Activated CD4-positive, alpha-beta memory T cell treated with anti-CD3 and anti-CD28 coated beads for 36 hours (primary cell): ENCODE data around the gene ZFP3. TPM values are rescaled to one million over a fixed set of nuclear protein-coding genes. Genes with fewer than 3 reads are reported as not detected.
"Not testable (repeated sequence)": the region's sequence is repeated elsewhere in the genome, so short reads cannot be mapped to it uniquely, and the experiment has no call there.

Experiments used
- CTCF ChIA-PET: fragments of 350-600 bp; sonication (Branson Sonifier 250); formaldehyde crosslinking; loops from one replicate; lab custom pipeline; 2021; ENCODE audit warnings: antibody characterized with exemption, inconsistent platforms; lab: Charles Lee
- POLR2A ChIA-PET: fragments of 350-600 bp; sonication (Branson Sonifier 250); formaldehyde crosslinking; loops from one replicate; lab custom pipeline; 2021; ENCODE audit warnings: antibody characterized with exemption; lab: Charles Lee
- DNase-seq: peaks from one replicate; pipeline ENCODE4 v3.0.0-alpha.2; 2020
- H3K27ac Mint-ChIP-seq: one replicate; pipeline ENCODE4 v1.8.0; 2021; ENCODE audit warnings: mixed read lengths
- H3K27me3 Mint-ChIP-seq: one replicate; pipeline ENCODE4 v1.8.0; 2021; ENCODE audit warnings: mixed read lengths
- H3K36me3 Mint-ChIP-seq: one replicate; pipeline ENCODE4 v1.8.0; 2021; ENCODE audit warnings: mixed read lengths
- H3K4me1 Mint-ChIP-seq: one replicate; pipeline ENCODE4 v1.8.0; 2021; ENCODE audit warnings: low read depth, mixed read lengths
- H3K4me3 Mint-ChIP-seq: one replicate; pipeline ENCODE4 v1.8.0; 2021; ENCODE audit warnings: mild to moderate bottlenecking, mixed read lengths
- H3K9me3 Mint-ChIP-seq: one replicate; pipeline ENCODE4 v1.8.0; 2021; ENCODE audit warnings: mixed read lengths
- intact Hi-C: fragments of 100-400 bp; cut with micrococcal nuclease; formaldehyde crosslinking; loops from one replicate; pipeline ENCODE4 v1.15.1; 2023
- total RNA-seq, 2 experiments: library from RNA; stranded (reverse); gene quantifications; one replicate each; pipeline ENCODE4 v1.2.3, GENCODE V29; 2021

ZFP3 gene
- total RNA-seq, 2 experiments from 2014 or later = 1.8 to 1.9 TPM

DNA sequence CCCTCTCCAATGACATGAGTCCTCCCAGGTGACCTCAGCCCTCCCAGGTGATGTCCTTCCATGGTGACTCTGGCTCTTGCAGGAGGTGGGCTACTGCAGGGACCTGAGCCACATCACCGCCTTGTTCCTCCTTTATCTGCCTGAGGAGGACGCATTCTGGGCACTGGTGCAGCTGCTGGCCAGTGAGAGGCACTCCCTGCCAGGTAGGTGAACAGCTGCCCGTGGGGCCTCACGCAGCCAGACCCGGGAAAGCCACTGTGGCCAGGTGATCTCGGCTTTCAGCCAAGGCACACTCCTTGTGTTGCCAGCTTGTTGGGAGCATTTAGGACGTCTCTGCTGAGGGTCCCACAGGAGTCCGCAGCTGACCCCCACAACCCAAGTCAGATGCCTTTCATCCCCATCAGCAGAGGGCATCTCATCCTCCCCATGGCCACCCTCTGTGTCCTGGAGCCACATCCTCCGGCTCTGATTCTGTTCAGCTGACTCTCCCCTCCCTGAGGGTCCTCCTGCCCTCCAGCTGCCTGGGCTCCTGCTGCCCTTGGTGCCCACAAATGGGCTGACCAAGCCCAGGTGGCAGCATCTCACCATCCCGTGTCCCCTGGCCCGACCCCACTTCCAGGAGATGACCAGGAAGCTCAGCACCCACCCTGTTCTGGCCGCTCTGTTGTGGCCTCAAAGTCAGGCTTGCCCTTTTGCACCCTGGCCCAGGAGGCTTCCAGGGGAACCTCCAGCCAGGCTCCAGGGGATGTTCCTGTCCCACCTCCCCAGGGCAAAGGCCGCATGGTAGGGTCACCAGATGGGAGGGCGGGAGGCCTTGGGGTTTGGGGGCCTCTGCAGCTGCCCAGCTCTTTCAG lies 57.7 kb downstream of the ZFP3 start:
- H3K27ac Mint-ChIP-seq = no peak overlapping the region
- H3K4me1 Mint-ChIP-seq = no peaks in the 10 kb centered on the region
- no peaks in the 10 kb centered on the region for H3K27me3 Mint-ChIP-seq
- DNase-seq = peak; percentile 4
- H3K9me3 Mint-ChIP-seq = no peaks in the 10 kb centered on the region
- intact Hi-C loops = no loop called here
- POLR2A ChIA-PET = no interaction called here
- no peak overlapping the region for H3K4me3 Mint-ChIP-seq
- CTCF ChIA-PET = no interaction called here
- H3K36me3 Mint-ChIP-seq = no peaks in the 10 kb centered on the region

DNA sequence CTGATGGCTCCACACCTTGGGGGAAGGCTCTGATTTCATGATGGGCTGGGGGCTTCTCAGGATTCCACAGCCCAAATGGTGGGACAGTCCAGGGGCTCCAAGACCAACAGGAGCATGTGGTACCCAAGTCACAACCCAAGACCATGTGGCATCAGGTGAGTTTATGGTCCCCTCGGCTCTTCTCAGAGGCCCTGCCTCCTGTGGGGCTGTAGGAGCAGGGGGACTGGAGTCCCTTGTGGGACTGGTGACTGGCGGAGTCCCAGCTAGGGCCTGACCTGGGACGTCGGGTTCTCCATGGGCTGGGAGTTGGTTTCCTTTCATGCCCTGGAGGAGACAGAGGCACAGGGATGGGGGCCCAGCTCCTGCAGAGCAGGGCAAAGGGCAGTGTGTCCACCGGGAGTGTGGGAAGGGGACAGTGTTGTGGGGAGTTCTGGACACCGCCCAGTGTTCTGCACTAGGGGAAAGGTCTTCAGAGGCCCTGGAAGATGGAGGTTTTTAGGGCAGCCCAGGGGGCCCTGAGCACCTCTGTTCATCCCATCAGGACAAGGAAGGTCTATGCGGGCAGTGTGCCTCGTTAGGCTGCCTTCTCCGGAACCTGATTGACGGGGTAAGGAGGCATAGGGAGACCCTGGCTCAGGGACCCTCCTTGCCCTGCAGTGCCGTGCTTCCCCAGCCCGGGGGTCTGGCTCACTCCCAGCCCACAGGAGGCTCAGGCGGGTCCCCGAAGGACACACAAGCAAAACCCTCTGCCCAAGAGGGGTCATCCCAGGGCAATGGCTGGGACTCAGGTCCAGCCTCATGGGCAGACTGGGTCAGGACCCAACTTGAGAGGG lies 58.5 kb downstream of the ZFP3 start:
- H3K27ac Mint-ChIP-seq, H3K4me3 Mint-ChIP-seq, POLR2A ChIA-PET, H3K27me3 Mint-ChIP-seq, H3K9me3 Mint-ChIP-seq, H3K4me1 Mint-ChIP-seq, H3K36me3 Mint-ChIP-seq, CTCF ChIA-PET, intact Hi-C loops: not testable (repeated sequence)
- DNase-seq = peak; percentile 6

DNA sequence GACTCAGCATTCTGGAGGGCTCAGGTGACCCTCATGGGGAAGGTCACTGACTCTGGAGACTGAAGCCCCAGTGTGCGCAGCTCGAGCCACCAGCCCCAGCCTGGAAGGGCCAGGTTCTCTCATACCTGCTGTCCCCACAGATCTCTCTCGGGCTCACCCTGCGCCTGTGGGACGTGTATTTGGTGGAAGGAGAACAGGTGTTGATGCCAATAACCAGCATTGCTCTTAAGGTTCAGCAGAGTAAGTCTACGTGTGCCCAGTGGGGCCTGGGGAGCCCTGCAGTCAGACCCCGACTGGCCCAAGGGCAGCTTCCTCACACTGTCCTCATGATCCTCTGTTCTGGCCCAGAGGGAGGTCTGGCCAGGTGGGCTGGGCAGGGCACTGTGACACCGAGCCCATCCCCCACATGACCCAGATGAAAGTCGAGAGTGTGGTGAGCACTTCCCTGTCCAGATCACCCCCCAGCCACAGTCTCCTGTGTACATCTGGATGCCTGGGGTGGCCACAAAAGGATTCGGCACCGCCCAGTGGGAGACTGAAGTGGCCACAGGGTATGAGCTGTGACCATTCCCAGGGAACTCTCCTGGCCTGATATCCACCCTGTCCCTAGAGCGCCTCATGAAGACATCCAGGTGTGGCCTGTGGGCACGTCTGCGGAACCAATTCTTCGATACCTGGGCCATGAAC lies 59.4 kb downstream of the ZFP3 start:
- H3K27ac Mint-ChIP-seq, H3K27me3 Mint-ChIP-seq, CTCF ChIA-PET, DNase-seq, H3K9me3 Mint-ChIP-seq, intact Hi-C loops, H3K36me3 Mint-ChIP-seq, H3K4me3 Mint-ChIP-seq, POLR2A ChIA-PET, H3K4me1 Mint-ChIP-seq: not testable (repeated sequence)

DNA sequence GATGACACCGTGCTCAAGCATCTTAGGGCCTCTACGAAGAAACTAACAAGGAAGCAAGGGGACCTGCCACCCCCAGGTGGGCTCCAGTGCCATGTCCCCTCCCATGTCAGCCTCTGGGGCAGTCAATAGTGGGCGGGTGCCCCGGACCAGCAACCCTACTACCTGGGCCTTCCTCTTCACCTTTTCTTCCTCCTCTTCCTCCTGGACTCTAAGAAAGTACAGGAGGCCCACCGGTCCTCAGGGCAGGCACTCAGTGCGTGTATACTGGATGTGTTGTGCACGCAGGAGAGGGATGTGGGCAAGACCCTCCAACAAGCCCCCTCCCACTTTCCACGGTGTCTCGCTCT lies 59.9 kb downstream of the ZFP3 start:
- CTCF ChIA-PET, H3K27me3 Mint-ChIP-seq, DNase-seq, H3K27ac Mint-ChIP-seq, H3K4me1 Mint-ChIP-seq, H3K9me3 Mint-ChIP-seq, POLR2A ChIA-PET, intact Hi-C loops, H3K36me3 Mint-ChIP-seq, H3K4me3 Mint-ChIP-seq: not testable (repeated sequence)

DNA sequence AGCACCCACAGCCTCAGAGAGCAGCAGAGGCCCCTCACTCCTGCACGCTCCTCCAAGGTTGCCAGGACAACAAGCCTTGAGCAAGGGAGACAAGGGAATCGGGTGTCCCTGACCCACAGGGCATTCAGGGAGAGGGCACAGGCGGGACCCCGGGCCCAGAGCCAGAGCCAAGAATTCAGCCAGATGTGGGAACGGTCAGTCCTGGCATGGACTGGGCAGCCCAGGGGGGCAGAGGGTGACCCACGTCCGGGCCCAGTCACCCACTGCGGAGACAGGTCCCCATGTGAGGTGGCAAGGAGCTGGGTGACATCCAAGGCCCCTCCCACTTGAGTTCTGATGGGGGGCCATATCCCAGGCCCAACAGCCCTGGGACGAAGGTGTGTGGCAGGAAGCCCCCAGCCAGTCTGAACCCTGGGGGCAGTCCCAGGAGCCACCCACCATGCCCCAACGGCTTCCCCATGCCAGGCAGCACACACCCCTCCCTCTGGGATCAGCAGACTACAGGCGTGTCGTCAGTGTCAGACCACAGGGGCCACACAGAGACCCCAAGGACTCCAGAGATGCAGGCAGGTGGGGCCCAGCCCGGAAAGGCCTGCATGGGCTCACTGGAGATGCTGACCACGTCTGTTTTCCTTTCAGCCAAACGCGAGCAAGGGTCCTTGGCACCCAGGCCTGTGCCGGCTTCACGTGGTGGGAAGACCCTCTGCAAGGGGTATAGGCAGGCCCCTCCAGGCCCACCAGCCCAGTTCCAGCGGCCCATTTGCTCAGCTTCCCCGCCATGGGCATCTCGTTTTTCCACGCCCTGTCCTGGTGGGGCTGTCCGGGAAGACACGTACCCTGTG lies 60.6 kb downstream of the ZFP3 start:
- POLR2A ChIA-PET = no interaction called here
- H3K9me3 Mint-ChIP-seq = no peaks in the 10 kb centered on the region
- intact Hi-C loops = no loop called here
- CTCF ChIA-PET = no interaction called here
- no peaks in the 10 kb centered on the region for H3K4me1 Mint-ChIP-seq
- H3K36me3 Mint-ChIP-seq = no peaks in the 10 kb centered on the region
- no peak overlapping the region for H3K4me3 Mint-ChIP-seq
- no peaks in the 10 kb centered on the region for H3K27me3 Mint-ChIP-seq
- DNase-seq = no peak
- no peak overlapping the region for H3K27ac Mint-ChIP-seq

DNA sequence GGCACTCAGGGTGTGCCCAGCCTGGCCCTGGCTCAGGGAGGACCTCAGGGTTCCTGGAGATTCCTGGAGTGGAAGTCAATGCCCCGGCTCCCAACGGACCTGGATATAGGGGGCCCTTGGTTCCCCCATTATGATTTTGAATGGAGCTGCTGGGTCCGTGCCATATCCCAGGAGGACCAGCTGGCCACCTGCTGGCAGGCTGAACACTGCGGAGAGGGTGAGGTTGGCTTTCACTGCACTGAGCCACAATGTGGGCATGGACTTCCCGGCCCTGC lies 61.1 kb downstream of the ZFP3 start:
- ChIA-PET POLR2A (no interaction called here), CTCF (no interaction called here)
- H3K36me3 Mint-ChIP-seq = no peaks in the 10 kb centered on the region
- H3K4me1 Mint-ChIP-seq = no peaks in the 10 kb centered on the region
- DNase-seq = peak; percentile 6
- no peaks in the 10 kb centered on the region for H3K27me3 Mint-ChIP-seq
- H3K9me3 Mint-ChIP-seq = no peaks in the 10 kb centered on the region
- no peak overlapping the region for H3K4me3 Mint-ChIP-seq
- intact Hi-C loops = no loop called here
- H3K27ac Mint-ChIP-seq = no peak overlapping the region

DNA sequence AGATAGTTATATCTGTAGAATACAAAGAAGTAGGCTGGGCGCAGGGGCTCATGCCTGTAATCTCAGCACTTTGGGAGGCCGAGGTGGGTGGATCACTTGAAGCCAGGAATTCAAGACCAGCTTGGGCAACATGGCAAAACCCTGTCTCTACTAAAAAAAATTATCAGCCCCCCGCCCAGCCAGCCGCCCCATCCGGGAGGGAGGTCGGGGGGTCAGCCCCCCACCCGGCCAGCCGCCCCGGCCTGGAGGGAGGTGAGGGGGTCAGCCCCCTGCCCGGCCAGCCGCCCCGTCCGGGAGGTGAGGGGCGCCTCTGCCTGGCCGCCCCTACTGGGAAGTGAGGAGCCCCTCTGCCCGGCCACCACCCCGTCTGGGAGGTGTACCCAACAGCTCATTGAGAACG lies 64.6 kb downstream of the ZFP3 start:
- H3K4me1 Mint-ChIP-seq, DNase-seq, H3K27me3 Mint-ChIP-seq, intact Hi-C loops, POLR2A ChIA-PET, H3K27ac Mint-ChIP-seq, H3K9me3 Mint-ChIP-seq, H3K36me3 Mint-ChIP-seq, H3K4me3 Mint-ChIP-seq, CTCF ChIA-PET: not testable (repeated sequence)

Other genes with a start within 250 kb of the ZFP3 start
- gene MINK1, start 245.1 kb upstream of the ZFP3 start, total RNA-seq = 10 to 100 TPM; 67.5 to 79.3 TPM
- gene C17orf107, start 178.9 kb upstream of the ZFP3 start, total RNA-seq = 1 to 10 TPM; 2.3 to 2.5 TPM
- gene CHRNE, start 175.4 kb upstream of the ZFP3 start, total RNA-seq = under 1 TPM; 0.45 to 0.56 TPM
- gene GP1BA, start 146.2 kb upstream of the ZFP3 start, total RNA-seq = not detected
- 10 to 100 TPM; 70.5 to 72.5 TPM for gene SLC25A11, start 138.4 kb upstream of the ZFP3 start, total RNA-seq
- gene RNF167, start 138.2 kb upstream of the ZFP3 start, total RNA-seq = 100 to 1,000 TPM; 130 to 157 TPM
- 1,000 to 10,000 TPM; 1,907 to 1,923 TPM for gene PFN1, start 129.9 kb upstream of the ZFP3 start, total RNA-seq
- 10 to 100 TPM; 26.5 to 26.8 TPM for gene ENO3, start 127.3 kb upstream of the ZFP3 start, total RNA-seq
- 10 to 100 TPM; 60.6 to 65.8 TPM for gene SPAG7, start 110.7 kb upstream of the ZFP3 start, total RNA-seq
- gene CAMTA2, start 90.8 kb upstream of the ZFP3 start, total RNA-seq = 100 to 1,000 TPM; 101 to 109 TPM
- gene INCA1, start 80.9 kb upstream of the ZFP3 start, total RNA-seq = under 1 TPM in 1 of 2 experiments, not detected in 1; 0.40 TPM
- 10 to 100 TPM; 43.9 to 48.8 TPM for gene KIF1C, start 80.5 kb upstream of the ZFP3 start, total RNA-seq
- under 1 TPM; 0.31 to 0.36 TPM for gene SLC52A1, start 43.0 kb upstream of the ZFP3 start, total RNA-seq
- gene ZNF232, start 33.4 kb downstream of the ZFP3 start, total RNA-seq = 10 to 100 TPM; 13.6 to 14.2 TPM
- under 1 TPM; 0.05 TPM for gene USP6, start 37.6 kb downstream of the ZFP3 start, total RNA-seq
- gene ZNF594, start 113.4 kb downstream of the ZFP3 start, total RNA-seq = 1 to 10 TPM; 5.3 to 6.2 TPM
- not detected for gene SCIMP, start 156.4 kb downstream of the ZFP3 start, total RNA-seq
- 10 to 100 TPM; 60.7 to 60.8 TPM for gene RABEP1, start 203.8 kb downstream of the ZFP3 start, total RNA-seq